Stimulated activated naive CD8-positive, alpha-beta T cell treated with anti-CD3 and anti-CD28 coated beads, Interleukin-15, amount 100 ng/mL, for 72 hours (primary cell): Measurements from ENCODE around the gene TOLLIP.
A peak's percentile ranks its signal among the peaks of the same experiment; 100 is the strongest.

Source experiments
- ATAC-seq: fragments of 150-1000 bp; cut with Tn5 transposase; 2 replicates; pipeline ENCODE4 v1.10.0; 2021; ENCODE audit warnings: mild to moderate bottlenecking, moderate library complexity
- DNase-seq, 2 donors: peaks; one replicate each; pipeline ENCODE4 v3.0.0; 2021 to 2022
- H3K27ac Mint-ChIP-seq, 2 donors: one replicate each; pipeline ENCODE4 v1.8.0; 2022; ENCODE audit warnings: mild to moderate bottlenecking in 2 of 2, mixed read lengths in 2 of 2, moderate library complexity in 2 of 2
- H3K27me3 Mint-ChIP-seq: one replicate; pipeline ENCODE4 v1.8.0; 2022; ENCODE audit warnings: mixed read lengths
- H3K4me1 Mint-ChIP-seq: one replicate; pipeline ENCODE4 v1.8.0; 2022; ENCODE audit warnings: mild to moderate bottlenecking, mixed read lengths
- H3K4me3 Mint-ChIP-seq, 2 donors: one replicate each; pipeline ENCODE4 v1.8.0; 2022; ENCODE audit warnings: mild to moderate bottlenecking in 2 of 2, mixed read lengths in 2 of 2, moderate library complexity in 1 of 2
- H3K9me3 Mint-ChIP-seq, 2 donors: one replicate each; pipeline ENCODE4 v1.8.0; 2022; ENCODE audit warnings: mixed read lengths in 2 of 2

TOLLIP gene

DNA sequence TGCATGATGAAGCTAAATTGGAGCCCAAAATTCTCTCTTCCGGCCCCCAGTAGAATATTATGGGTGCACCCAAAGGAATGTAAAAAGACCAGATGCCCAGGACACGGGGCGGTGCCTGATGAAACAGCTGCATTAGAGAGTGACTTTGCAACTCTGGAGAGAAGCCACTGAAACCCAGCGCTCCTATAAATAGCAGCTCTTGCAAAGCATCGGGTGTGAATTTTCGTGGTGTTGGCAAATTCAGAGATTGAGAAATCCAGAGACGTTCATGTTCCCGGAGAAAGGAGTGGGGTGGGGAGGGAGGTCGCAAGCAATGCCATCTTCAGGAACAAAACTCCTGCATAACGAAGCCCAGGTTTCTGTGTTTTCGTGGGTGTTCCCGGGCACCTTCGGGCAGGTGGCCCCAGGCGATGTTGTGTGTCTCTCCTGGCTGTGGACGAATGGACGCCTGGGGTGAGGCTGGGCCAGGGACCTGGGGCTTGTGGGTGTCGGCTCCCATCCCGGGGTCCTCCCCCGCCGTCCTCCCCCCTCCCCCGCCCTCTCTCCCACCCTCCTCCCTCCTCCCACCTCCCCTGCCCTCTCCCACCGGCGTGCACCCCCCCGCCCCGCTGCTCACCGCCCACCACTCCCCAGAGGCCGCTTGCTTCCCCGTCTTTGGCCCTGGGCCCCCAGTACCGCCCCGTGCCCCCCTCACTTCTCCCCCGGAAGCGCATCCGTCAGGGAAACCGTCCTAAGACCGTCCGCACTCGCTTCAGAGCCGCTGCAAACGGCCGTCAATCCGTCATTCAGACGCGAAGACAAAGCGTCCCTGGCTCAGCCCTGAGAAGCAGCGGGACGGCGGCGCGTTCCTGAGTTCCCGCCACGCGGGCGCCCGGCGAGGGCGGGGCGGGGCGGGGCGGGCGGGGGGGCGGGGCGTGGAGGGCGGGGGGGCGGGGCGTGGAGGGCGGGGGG lies 26.7 kb upstream of the TOLLIP start:
- DNase-seq = peak; percentile 51 to 64
- H3K27me3 Mint-ChIP-seq = no peaks in the 10 kb centered on the region
- H3K4me1 Mint-ChIP-seq = peaks cover 10% of the 10 kb centered on the region
- peak overlapping the region; percentile 75 to 81 for H3K4me3 Mint-ChIP-seq
- peak overlapping the region in 1 of 2 donors; percentile 69 for H3K27ac Mint-ChIP-seq
- peak; percentile 73 for ATAC-seq
- H3K9me3 Mint-ChIP-seq = peaks cover 0 to 11% of the 10 kb centered on the region in 2 donors

DNA sequence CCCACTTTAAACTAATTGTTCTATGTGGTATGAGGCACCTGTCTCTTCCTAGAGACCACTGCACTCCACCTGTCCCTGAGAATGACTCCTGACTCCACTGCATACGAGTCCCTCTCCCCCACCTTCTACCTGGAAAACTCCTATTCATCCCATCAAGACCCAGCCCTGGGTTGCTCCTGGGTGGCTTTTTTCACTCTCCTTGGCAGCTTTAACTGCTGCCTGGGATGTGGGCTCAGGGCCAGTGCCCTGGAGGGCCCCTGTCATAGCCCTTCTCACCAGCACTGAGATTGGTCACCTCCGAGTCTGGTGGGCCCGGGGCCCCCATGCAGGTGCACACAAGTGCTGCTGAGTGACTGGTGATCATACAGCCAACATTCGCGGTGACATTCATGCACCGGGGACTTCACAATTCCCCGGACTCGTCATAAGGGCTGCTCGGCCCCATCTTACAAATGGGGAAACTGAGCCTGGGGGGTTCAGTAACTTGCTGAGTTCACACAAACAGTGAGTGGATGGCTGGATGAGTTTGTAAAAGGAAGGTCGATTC lies 25.9 kb upstream of the TOLLIP start:
- DNase-seq (no peak), ATAC-seq (no peak)
- peaks cover 10% of the 10 kb centered on the region for H3K4me1 Mint-ChIP-seq
- peak overlapping the region; percentile 62 to 81 for H3K4me3 Mint-ChIP-seq
- H3K27ac Mint-ChIP-seq = peak overlapping the region in 1 of 2 donors; percentile 53
- peaks cover 0 to 11% of the 10 kb centered on the region in 2 donors for H3K9me3 Mint-ChIP-seq
- no peaks in the 10 kb centered on the region for H3K27me3 Mint-ChIP-seq

DNA sequence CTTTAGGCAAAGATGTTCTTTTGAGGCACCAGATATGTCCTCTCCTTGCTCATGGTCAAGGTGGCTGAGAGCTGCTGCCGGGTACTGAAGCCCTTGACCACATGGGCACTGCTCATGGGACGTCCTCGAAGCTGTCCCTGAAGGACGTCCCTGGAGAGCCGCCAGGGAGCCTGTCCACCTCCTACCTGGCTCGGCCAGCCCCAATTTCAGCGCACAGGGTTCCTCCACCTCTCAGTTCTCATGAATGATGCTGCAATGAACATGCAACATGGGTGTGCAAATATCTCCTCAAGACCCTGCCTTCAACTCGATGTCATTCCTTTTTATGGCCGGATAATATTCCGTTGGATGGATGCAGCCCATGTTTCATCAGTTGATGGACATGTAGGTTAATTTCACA lies 24.4 kb upstream of the TOLLIP start:
- H3K4me1 Mint-ChIP-seq = peaks cover 10% of the 10 kb centered on the region

DNA sequence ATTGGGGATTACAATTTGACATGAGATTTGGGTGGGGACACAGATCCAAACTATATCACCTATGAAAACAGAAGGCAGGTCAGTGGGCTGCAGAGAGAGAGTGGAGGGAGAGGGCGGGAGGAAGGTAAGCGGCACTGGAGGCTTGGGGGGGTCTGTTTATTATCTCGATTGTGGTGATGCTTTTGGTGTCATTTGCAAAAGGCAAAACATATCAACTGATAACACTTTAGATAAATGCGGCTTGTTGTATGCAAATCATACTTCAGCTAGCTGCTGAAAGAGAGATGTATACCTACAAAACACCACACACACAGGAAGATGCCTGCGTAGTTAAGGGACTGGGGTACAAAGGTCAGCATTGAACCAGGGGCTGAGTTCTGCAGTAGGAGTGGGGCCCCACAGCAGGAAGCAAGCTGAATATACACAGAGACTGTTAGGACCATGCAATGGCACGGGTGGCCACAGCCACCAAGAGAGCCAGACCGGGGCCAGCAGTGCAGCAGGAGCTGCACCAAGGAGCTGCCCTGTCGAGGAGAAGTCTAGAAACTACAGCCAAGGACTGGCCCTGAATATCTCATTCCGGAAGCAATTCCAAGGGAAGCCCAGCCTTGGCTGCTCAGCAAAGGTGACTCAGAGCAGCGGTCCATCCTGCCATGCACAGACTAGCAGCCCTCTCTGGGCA lies 23.8 kb upstream of the TOLLIP start:
- no peak for ATAC-seq
- DNase-seq = no peak
- no peaks in the 10 kb centered on the region for H3K27me3 Mint-ChIP-seq
- peaks cover 10% of the 10 kb centered on the region for H3K4me1 Mint-ChIP-seq
- no peak overlapping the region for H3K4me3 Mint-ChIP-seq
- no peak overlapping the region for H3K27ac Mint-ChIP-seq
- H3K9me3 Mint-ChIP-seq = peaks cover 6 to 12% of the 10 kb centered on the region in 2 donors

More for the DNA sequence above, 24.4 kb upstream of the TOLLIP start:
- Mint-ChIP-seq H3K27ac (no peak overlapping the region), H3K9me3 (peaks cover 0 to 11% of the 10 kb centered on the region in 2 donors), H3K4me3 (no peak overlapping the region), H3K27me3 (no peaks in the 10 kb centered on the region)
- no peak for DNase-seq
- no peak for ATAC-seq

DNA sequence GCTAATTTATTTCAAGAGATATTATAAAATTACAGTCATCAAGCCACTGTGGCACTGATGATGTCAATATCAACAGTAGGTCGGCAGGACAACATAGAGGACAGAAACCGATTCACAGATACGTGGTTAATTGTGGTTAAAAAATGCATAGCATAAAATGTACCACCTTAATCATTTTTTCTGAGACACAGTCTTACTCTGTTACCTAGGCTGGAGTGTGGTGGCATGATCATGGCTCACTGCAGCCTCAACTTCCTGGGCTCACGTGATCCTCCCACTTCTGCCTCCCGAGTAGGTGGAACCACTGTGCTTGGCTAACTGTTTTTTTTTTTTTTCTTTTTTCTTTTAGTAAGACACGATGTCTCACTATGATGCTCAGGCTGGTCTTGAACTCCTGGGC lies 21.0 kb upstream of the TOLLIP start:
- Mint-ChIP-seq H3K9me3 (peaks cover 21 to 24% of the 10 kb centered on the region in 2 donors), H3K4me1 (peaks cover 7% of the 10 kb centered on the region), H3K4me3 (no peak overlapping the region), H3K27me3 (no peaks in the 10 kb centered on the region), H3K27ac (no peak overlapping the region)
- no peak for DNase-seq
- peak; percentile 67 for ATAC-seq

DNA sequence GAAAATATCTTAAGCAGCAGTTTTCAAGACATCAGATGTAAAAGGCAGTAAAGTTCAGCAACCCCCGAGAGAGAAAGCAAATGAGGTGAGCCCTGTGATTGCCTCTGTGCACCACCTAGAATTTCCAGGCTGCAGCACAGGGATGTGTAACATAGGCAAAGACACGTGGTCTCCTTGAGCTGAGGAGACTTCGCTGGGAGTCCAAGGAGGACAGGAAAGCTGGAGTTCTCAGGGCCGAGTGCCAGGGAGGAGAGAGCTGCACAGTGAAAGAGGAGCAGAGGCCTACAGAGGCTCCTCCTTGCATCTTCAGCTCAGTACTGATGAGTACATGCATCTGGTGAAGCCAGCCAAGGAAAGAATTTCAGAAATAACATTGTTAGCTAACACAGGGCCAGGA lies 17.6 kb upstream of the TOLLIP start:
- H3K4me1 Mint-ChIP-seq = peaks cover 13% of the 10 kb centered on the region
- no peak overlapping the region for H3K27ac Mint-ChIP-seq
- H3K9me3 Mint-ChIP-seq = peaks cover 16 to 24% of the 10 kb centered on the region in 2 donors
- ATAC-seq (no peak), DNase-seq (no peak)
- H3K27me3 Mint-ChIP-seq = no peaks in the 10 kb centered on the region
- no peak overlapping the region for H3K4me3 Mint-ChIP-seq

DNA sequence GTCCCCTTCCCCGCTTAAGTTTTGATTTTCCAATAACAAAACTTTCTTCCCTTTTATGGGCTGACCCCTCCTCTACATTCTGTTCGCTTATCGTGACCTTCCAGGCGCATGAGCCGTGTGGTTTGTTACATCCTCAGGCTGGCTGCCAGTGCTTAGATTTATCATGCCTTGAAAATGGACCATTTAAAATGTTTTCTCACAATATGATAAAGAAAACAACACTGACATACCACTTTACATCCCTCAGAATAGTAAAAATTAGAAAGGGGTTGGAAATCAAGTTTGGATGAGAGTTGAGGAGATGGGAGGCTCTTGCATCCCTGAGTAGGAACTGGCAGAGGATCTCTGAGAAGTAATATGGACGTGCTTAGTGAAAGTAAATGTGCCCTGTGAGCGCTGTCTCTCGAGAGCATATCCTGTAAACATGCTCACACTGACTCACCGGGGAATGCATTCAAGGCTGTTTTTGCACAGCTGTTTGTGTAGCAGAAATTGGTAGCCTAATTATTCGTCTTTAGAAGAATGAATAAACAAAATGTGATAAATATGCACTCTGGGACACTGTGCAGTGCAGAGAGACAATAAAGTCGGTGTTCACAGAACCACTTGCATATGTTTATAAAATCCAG lies 17.1 kb upstream of the TOLLIP start:
- peaks cover 18% of the 10 kb centered on the region for H3K4me1 Mint-ChIP-seq
- no peak overlapping the region for H3K27ac Mint-ChIP-seq
- H3K4me3 Mint-ChIP-seq = no peak overlapping the region
- H3K9me3 Mint-ChIP-seq = peaks cover 22 to 24% of the 10 kb centered on the region in 2 donors
- ATAC-seq (no peak), DNase-seq (no peak)
- no peaks in the 10 kb centered on the region for H3K27me3 Mint-ChIP-seq

DNA sequence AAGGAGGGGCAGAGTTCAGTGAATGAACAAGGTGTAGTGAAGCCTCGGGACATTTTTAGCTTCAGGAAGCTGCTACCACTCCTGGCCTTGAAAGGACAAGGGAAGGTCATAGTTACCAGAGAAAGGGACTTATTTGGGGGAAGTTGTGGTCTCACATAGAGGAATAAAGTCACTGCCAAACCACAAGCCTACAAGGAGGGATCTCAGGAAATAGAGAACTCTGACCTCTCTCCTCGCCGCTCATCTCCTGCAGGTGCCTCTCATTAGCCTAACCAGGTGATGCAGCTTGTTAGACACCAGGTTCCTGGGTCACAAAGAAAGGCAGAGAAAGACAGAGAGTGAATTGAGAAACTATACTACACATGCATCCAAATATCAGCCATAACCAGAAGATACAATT lies 14.3 kb upstream of the TOLLIP start:
- Mint-ChIP-seq H3K27ac (no peak overlapping the region), H3K9me3 (peaks cover 22 to 23% of the 10 kb centered on the region in 2 donors), H3K27me3 (no peaks in the 10 kb centered on the region), H3K4me1 (peaks cover 20% of the 10 kb centered on the region), H3K4me3 (no peak overlapping the region)
- DNase-seq (no peak), ATAC-seq (no peak)

DNA sequence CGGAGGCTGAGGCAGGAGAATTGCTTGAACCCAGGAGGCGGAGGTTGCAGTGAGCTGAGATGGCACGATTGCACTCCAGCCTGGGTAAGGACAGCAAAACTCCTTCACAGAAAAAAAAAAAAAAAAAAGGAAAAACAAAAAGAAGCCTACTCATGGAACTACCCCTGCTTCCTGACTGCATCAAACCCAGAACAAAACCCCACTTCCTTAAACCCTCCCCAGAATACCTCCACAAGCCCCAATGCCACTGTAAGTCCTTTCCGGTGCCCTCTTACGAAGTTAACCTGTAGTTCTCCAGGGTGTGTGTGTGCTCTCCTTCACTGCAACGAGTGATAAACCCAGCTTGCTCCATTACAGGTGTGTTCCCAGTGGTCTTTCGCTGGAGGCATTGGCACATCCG lies 8.6 kb upstream of the TOLLIP start:
- ATAC-seq = no peak
- Mint-ChIP-seq H3K9me3 (peaks cover 0 to 6% of the 10 kb centered on the region in 2 donors), H3K27ac (no peak overlapping the region), H3K27me3 (no peaks in the 10 kb centered on the region), H3K4me1 (peaks cover 9% of the 10 kb centered on the region), H3K4me3 (no peak overlapping the region)
- no peak for DNase-seq

DNA sequence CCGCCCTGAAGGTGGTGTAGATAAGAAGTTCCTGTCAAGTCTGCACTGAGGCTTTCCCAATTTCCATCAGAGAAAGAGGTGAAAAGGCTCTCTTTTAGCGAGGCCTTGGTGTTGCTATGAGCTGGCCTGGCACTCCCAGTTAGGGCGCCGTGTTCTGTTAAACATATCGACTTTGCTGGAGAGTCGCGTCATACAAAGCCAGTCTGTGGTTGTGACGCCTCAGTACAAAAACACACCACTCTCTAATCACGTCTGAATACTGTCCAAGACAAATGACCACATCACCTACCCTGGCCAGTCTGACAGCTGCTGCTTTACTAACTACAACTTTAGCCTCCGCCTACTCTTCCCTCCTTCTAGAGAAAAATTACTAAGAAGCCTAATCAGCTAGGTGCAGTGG lies 8.0 kb upstream of the TOLLIP start:
- H3K4me1 Mint-ChIP-seq = peaks cover 7% of the 10 kb centered on the region
- H3K27ac Mint-ChIP-seq = no peak overlapping the region
- H3K27me3 Mint-ChIP-seq = no peaks in the 10 kb centered on the region
- H3K4me3 Mint-ChIP-seq = no peak overlapping the region
- no peak for DNase-seq
- peaks cover 3 to 8% of the 10 kb centered on the region in 2 donors for H3K9me3 Mint-ChIP-seq
- no peak for ATAC-seq

DNA sequence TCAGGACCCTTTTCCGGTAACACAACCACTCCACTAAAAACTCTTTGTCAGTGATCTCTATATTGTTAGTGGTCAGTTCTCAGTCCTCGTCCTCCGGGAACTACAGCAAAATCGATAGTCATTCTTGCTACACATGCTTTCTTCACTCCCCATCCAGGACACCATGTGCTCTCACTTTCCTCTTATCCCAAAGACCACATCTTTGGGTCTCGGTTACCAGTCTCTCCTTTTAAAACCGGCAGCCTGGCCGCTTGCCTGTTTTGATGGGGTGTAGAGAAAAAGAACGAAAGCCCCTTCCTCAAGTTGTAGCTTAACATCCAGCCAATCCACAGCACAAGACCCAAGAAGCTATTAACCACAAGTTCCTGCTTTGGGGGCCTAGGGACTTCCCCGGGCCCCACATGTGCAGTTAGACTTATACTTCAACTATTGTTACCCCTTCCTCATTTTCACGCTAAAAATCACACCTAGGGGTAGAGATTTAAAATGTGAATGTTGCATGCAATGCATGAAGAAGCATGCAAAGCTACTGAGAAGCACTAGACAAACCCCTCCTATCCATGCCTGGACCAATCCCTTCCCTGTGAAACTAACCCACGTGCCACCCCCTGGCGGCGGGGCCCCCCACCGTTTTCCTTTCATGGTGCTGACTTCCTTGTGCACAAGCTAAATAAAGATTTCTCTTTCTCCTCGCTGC lies 1.5 kb upstream of the TOLLIP start:
- DNase-seq (peak; percentile 44 to 61), ATAC-seq (peak; percentile 27)
- Mint-ChIP-seq H3K27ac (peak overlapping the region; percentile 91 to 96), H3K4me1 (peaks cover 43% of the 10 kb centered on the region), H3K4me3 (peak overlapping the region; percentile 87 to 94), H3K9me3 (peaks cover 15 to 16% of the 10 kb centered on the region in 2 donors), H3K27me3 (no peaks in the 10 kb centered on the region)

DNA sequence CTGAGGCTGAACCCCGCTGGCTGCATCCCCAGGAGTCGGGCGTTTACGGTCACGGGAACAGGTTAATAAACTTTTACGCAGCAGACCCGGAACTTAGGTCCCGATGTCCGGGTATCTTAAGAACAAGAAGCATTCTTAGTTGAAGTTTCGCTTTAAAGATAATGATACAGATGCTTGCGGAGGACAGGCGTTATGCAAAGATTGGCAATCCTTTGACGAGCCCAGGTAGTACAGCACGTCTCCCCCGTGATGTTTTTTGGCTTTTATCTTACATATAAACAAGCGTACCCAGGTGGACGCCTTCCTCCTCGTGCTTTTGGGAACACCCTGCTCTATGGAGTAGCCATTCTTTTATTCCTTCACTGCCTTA lies 871 bp upstream of the TOLLIP start:
- H3K9me3 Mint-ChIP-seq = peaks cover 15 to 16% of the 10 kb centered on the region in 2 donors
- no peaks in the 10 kb centered on the region for H3K27me3 Mint-ChIP-seq
- H3K4me1 Mint-ChIP-seq = peaks cover 49% of the 10 kb centered on the region
- no peak for ATAC-seq
- no peak for DNase-seq
- peak overlapping the region; percentile 87 to 94 for H3K4me3 Mint-ChIP-seq
- peak overlapping the region; percentile 91 to 96 for H3K27ac Mint-ChIP-seq

DNA sequence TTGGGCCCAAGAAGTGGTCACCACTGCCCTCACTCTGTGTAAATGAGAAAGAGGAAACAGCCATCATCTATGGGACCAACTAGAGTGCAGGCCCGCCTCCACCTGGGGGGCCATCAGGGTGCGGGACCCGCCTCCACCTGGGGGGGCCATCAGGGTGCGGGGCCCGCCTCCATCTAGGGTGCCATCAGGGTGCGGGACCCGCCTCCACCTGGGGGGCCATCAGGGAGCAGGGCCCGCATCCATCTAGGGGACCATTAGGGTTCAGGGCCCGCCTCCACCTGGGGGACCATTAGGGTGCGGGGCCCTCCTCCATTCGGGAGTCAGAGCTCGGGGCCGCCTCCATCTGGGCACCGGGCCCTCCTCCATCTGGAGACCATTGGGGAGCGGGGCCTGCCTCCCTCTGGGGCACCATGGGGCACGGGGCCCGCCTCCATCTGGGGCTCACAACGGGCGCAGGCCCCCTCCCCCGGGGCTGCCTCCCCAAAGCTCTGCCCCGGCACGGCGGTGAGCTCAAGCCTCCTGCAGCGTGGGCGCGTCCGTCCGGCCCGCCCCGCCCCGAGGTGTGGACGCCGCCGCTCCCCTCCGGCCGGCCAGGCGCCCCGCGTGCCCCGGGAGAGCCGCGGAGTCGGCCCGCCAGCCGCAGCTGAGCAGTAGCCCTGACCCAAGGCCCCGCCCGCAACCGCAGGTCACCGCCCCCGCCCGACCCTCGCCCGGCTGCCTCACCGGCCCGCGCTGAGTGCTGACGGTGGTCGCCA lies 512 bp downstream of the TOLLIP start:
- peak overlapping the region in 1 of 2 donors; percentile 94 for H3K27ac Mint-ChIP-seq
- H3K9me3 Mint-ChIP-seq = peaks cover 15 to 16% of the 10 kb centered on the region in 2 donors
- peak overlapping the region; percentile 88 to 94 for H3K4me3 Mint-ChIP-seq
- no peaks in the 10 kb centered on the region for H3K27me3 Mint-ChIP-seq
- DNase-seq (peak in 1 of 2 donors; percentile 39), ATAC-seq (peak; percentile 48)
- H3K4me1 Mint-ChIP-seq = peaks cover 54% of the 10 kb centered on the region

DNA sequence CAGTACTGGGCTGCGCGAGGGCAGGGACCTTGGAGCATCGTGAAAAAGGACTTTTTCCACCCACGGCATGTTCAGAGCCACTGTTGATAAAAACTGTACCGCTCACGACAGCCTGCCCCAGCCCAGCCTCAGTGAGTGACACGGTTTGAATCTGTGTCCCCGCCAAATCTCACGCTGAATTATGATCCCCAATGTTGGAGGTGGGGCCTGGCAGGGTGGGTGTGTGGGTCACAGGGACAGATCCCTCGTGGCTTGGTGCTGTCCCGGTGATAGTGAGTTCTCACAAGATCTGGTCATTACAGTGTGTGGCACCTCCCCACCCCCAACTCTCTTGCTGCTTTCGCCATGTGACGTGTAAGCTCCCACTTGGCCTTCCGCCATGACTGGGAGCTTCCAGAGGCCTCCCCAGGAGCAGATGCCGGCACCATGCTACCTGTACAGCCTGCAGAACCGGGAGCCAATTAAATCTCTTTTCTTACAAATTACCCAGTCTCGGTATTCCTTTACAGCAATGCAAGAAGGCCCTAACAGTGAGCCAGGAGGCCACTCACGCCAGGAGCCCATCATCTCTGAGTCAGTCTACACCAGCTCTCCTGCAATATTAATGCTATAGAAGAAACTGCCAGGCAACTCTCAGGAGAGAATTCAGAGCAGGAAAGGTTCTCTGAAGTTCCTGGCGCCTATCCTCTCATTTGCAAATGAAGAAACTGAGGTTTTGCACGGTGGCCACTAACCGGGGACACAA lies 1.3 kb downstream of the TOLLIP start:
- DNase-seq = no peak
- no peak for ATAC-seq
- no peaks in the 10 kb centered on the region for H3K27me3 Mint-ChIP-seq
- H3K27ac Mint-ChIP-seq = peak overlapping the region; percentile 80 to 94
- H3K4me3 Mint-ChIP-seq = peak overlapping the region; percentile 74 to 88
- peaks cover 15 to 16% of the 10 kb centered on the region in 2 donors for H3K9me3 Mint-ChIP-seq
- peaks cover 60% of the 10 kb centered on the region for H3K4me1 Mint-ChIP-seq
